ENCODE measurements around the gene DUS2. TPM values are rescaled to one million over a fixed set of nuclear protein-coding genes. Genes with fewer than 3 reads are reported as not detected.
A peak's percentile ranks its signal among the peaks of the same experiment; 100 is the strongest.

The DUS2 gene
- total RNA-seq, 4 donors from 2014 or later, result 10.0 to 14.1 (median 12.9) TPM

- H3K4me3 ChIP-seq (replicated peaks in 1 of 3), result no peak overlapping the region
- H3K9me3 ChIP-seq, result no peaks in the 10 kb centered on the region
- H3K4me1 ChIP-seq, result no peaks in the 10 kb centered on the region
- WGBS, 2 donors, result 88 to 92% methylated on average over 9 of the region's 9 CpGs
- intact Hi-C loops (cut with DNase I), result no loop called here
- no peaks in the 10 kb centered on the region for H3K27me3 ChIP-seq
- H3K36me3 ChIP-seq, result no peaks in the 10 kb centered on the region
- no peak overlapping the region for H3K27ac ChIP-seq
- DNase-seq, result no peak
- TF ChIP-seq POLR2A (IDR thresholded peaks at IDR 0.05) (no peak), CTCF (IDR thresholded peaks at IDR 0.05) (no peak)
These were observed 45.4 kb upstream of the DUS2 start for GRCh38 chr16:67977469-67978227.

GRCh38 chr16:67979955-67980678, 43.0 kb upstream of the DUS2 start, which contains the start of gene DPEP3:
TSS of gene DPEP3 (minus strand) at chr16:67980499. CDS start at chr16:67980380, 119 bp downstream.
- WGBS, 2 donors, result 54 to 62% methylated on average over 41 to 57 of the region's 62 CpGs
- H3K36me3 ChIP-seq, result no peaks in the 10 kb centered on the region
- H3K4me3 ChIP-seq (replicated peaks in 1 of 3), result no peak within 1 kb of the TSS
- no peak for DNase-seq
- H3K27me3 ChIP-seq, result no peaks in the 10 kb centered on the region
- peaks cover 0 to 6% of the 10 kb centered on the region in 2 donors for H3K4me1 ChIP-seq
- H3K9me3 ChIP-seq, result no peaks in the 10 kb centered on the region
- intact Hi-C loops (cut with DNase I), result no loop called here
- H3K27ac ChIP-seq, result no peak within 1 kb of the TSS
- TF ChIP-seq POLR2A (IDR thresholded peaks at IDR 0.05) (no peak), CTCF (IDR thresholded peaks at IDR 0.05) (peak in 1 of 6 experiments; percentile 17)

GRCh38 chr16:67982011-67982696, 40.9 kb upstream of the DUS2 start:
- intact Hi-C loops (cut with DNase I), result no loop called here

GRCh38 chr16:67986949-67987348, 36.1 kb upstream of the DUS2 start:
- Histone ChIP-seq H3K4me3 (replicated peaks in 1 of 3) (no peak overlapping the region), H3K27me3 (no peaks in the 10 kb centered on the region), H3K4me1 (peaks cover 0 to 6% of the 10 kb centered on the region in 2 donors), H3K27ac (no peak overlapping the region), H3K9me3 (no peaks in the 10 kb centered on the region), H3K36me3 (no peaks in the 10 kb centered on the region)
- no peak for DNase-seq
- TF ChIP-seq POLR2A (IDR thresholded peaks at IDR 0.05), result no peak
- no peak for TF ChIP-seq CTCF (IDR thresholded peaks at IDR 0.05)
- 84 to 87% methylated on average over 5 of the region's 5 CpGs for WGBS, 2 donors
- intact Hi-C loops (cut with DNase I), result no loop called here

More at GRCh38 chr16:67982011-67982696, 40.9 kb upstream of the DUS2 start:
- DNase-seq, result no peak
- Histone ChIP-seq H3K27me3 (no peaks in the 10 kb centered on the region), H3K4me3 (replicated peaks in 1 of 3) (no peak overlapping the region), H3K9me3 (no peaks in the 10 kb centered on the region), H3K27ac (no peak overlapping the region), H3K4me1 (peaks cover 0 to 6% of the 10 kb centered on the region in 2 donors), H3K36me3 (no peaks in the 10 kb centered on the region)
- 95% methylated on average over 32 to 35 of the region's 49 CpGs for WGBS, 2 donors
- no peak for TF ChIP-seq POLR2A (IDR thresholded peaks at IDR 0.05)
- TF ChIP-seq CTCF (IDR thresholded peaks at IDR 0.05), result no peak
